Kidney (tissue), 14 donors: ENCODE measurements around the gene RBM19. TPM values are rescaled to one million over a fixed set of nuclear protein-coding genes. Genes with fewer than 3 reads are reported as not detected.

Source experiments
- DNase-seq, 5 donors: peaks; one replicate each; pipeline ENCODE4 v3.0.0-alpha.2; 2013 to 2020
- FAIRE-seq: peaks from 2 replicates; lab custom pipeline; 2012; peaks lifted over from hg19 to GRCh38; lab: Jason Lieb, UNC
- H3K27ac ChIP-seq, 2 donors: one replicate each; pipeline ENCODE4 v1.7.0; 2013; ENCODE audit warnings: low read depth in 2 of 2, low read length in 2 of 2, inconsistent platforms in 1 of 2
- H3K27me3 ChIP-seq: one replicate; pipeline ENCODE4 v1.7.1; 2013; ENCODE audit warnings: low read length, inconsistent platforms; ENCODE audit not compliant: control insufficient read depth, insufficient read depth
- H3K36me3 ChIP-seq, 3 donors: one replicate each; pipeline versions ENCODE4 v1.7.0 to v1.7.1; 2013; ENCODE audit warnings: low read length in 3 of 3, control low read depth in 1 of 3, inconsistent platforms in 1 of 3; ENCODE audit not compliant: insufficient read depth in 3 of 3, control insufficient read depth in 2 of 3
- H3K4me1 ChIP-seq, 3 donors: one replicate each; pipeline versions ENCODE4 v1.7.0 to v1.7.1; 2013; ENCODE audit warnings: low read length in 3 of 3, inconsistent platforms in 1 of 3, low read depth in 1 of 3; ENCODE audit not compliant: control insufficient read depth in 2 of 3, insufficient read depth in 2 of 3
- H3K4me3 ChIP-seq, 3 donors: one replicate each; pipeline versions ENCODE4 v1.7.0 to v1.8.1; 2013; ENCODE audit warnings: low read length in 3 of 3, control low read depth in 1 of 3, inconsistent platforms in 1 of 3
- H3K9ac ChIP-seq, 3 donors: one replicate each; pipeline versions ENCODE4 v1.7.0 to v1.7.1; 2013; ENCODE audit warnings: low read length in 3 of 3, control low read depth in 1 of 3, inconsistent platforms in 1 of 3
- H3K9me3 ChIP-seq, 3 donors: one replicate each; pipeline versions ENCODE4 v1.7.0 to v1.7.1; 2013; ENCODE audit warnings: low read length in 3 of 3, control low read depth in 1 of 3, inconsistent platforms in 1 of 3; ENCODE audit not compliant: control insufficient read depth in 2 of 3, insufficient read depth in 1 of 3
- CTCF ChIP-seq: IDR thresholded peaks from 3 replicates; pipeline ENCODE4 v1.5.1; 2012; ENCODE audit warnings: mild to moderate bottlenecking, moderate library complexity, borderline replicate concordance; ENCODE audit not compliant: insufficient read depth; ENCODE audit errors: extremely low read depth
- intact Hi-C: fragments of 100-400 bp; cut with DNase I; formaldehyde crosslinking; loops from one replicate; pipeline ENCODE4 v1.11.1; 2022
- polyA plus RNA-seq: library from polyadenylated mRNA; stranded (reverse); fragments of 350-450 nt; fragmentation: Illumina TruSeq; extraction: RNeasy Lipid Tissue Mini Kit (QIAGEN cat#74804); gene quantifications from one replicate; pipeline ENCODE4 v1.2.3, GENCODE V29; 2014; ENCODE audit warnings: low read depth, low replicate concordance; ENCODE audit not compliant: insufficient read depth
- total RNA-seq: library from RNA; stranded (reverse); fragmentation: NEBNext Ultra II Directional; extraction: Animal tissue kit (Norgen Biotek cat#: 25700); gene quantifications from one replicate; pipeline ENCODE4 v1.2.1, GENCODE V29; 2021
- donor health status: control.
- donor health status: control.
- donor health status: control.
- donor health status: control.
- donor health status: control.
- donor health status: DM: yes; HTN: yes; CAD: no.
- donor health status: Normal renal cell carcinoma (clear cell type).

The RBM19 gene
- total and polyA plus RNA-seq, 2 donors from 2014 or later = 12.3 to 34.7 TPM

GRCh38 chr12:113960030-113960429, 6.1 kb downstream of the RBM19 start:
- intact Hi-C loops = no loop called here
- Histone ChIP-seq H3K9ac (no peak overlapping the region), H3K36me3 (peaks cover 0 to 49% (median 42%) of the 10 kb centered on the region in 3 donors), H3K9me3 (no peaks in the 10 kb centered on the region), H3K27ac (no peak overlapping the region), H3K4me1 (peaks cover 0 to 1% (median 0%) of the 10 kb centered on the region in 3 donors), H3K27me3 (no peaks in the 10 kb centered on the region), H3K4me3 (no peak overlapping the region)
- DNase-seq (no peak), FAIRE-seq (no peak)
- no peak for TF ChIP-seq CTCF

GRCh38 chr12:113959096-113959495, 7.0 kb downstream of the RBM19 start:
- H3K9ac ChIP-seq = no peak overlapping the region
- TF ChIP-seq CTCF = no peak
- no peaks in the 10 kb centered on the region for H3K27me3 ChIP-seq
- H3K9me3 ChIP-seq = no peaks in the 10 kb centered on the region
- DNase-seq (no peak), FAIRE-seq (no peak)
- H3K4me3 ChIP-seq = no peak overlapping the region
- peaks cover 0 to 54% (median 47%) of the 10 kb centered on the region in 3 donors for H3K36me3 ChIP-seq
- no peaks in the 10 kb centered on the region for H3K4me1 ChIP-seq
- intact Hi-C loops = no loop called here
- H3K27ac ChIP-seq = no peak overlapping the region

GRCh38 chr12:113958108-113958507, 8.0 kb downstream of the RBM19 start:
- Histone ChIP-seq H3K9ac (no peak overlapping the region), H3K27ac (no peak overlapping the region), H3K9me3 (no peaks in the 10 kb centered on the region), H3K4me3 (no peak overlapping the region), H3K4me1 (no peaks in the 10 kb centered on the region), H3K27me3 (no peaks in the 10 kb centered on the region), H3K36me3 (peaks cover 0 to 54% (median 47%) of the 10 kb centered on the region in 3 donors)
- intact Hi-C loops = no loop called here
- FAIRE-seq (no peak), DNase-seq (no peak)
- TF ChIP-seq CTCF = no peak

GRCh38 chr12:113957627-113958026, 8.5 kb downstream of the RBM19 start:
- no peak for FAIRE-seq
- Histone ChIP-seq H3K36me3 (peaks cover 0 to 57% (median 46%) of the 10 kb centered on the region in 3 donors), H3K9ac (no peak overlapping the region), H3K27ac (no peak overlapping the region), H3K27me3 (no peaks in the 10 kb centered on the region), H3K4me1 (no peaks in the 10 kb centered on the region), H3K9me3 (no peaks in the 10 kb centered on the region), H3K4me3 (no peak overlapping the region)
- no peak for DNase-seq
- TF ChIP-seq CTCF = no peak
- intact Hi-C loops = no loop called here
